SU-DHL-6 (cell line): ENCODE measurements around the gene IL1R1.

Source experiments
- EZH2phosphoT487 ChIP-seq: fragments of 200-600 bp; sonication (generic), shearing (Covaris generic); conservative IDR thresholded peaks from 2 replicates; pipeline ENCODE4 v1.6.1; 2018; ENCODE audit warnings: mild to moderate bottlenecking, antibody characterized with exemption, low read length, moderate library complexity, mixed read lengths
- TF ChIP-seq, protein P1 (sequence below): fragments of 200-600 bp; sonication (generic); IDR thresholded peaks from one replicate; pipeline ENCODE4 v1.5.1; 2017; ENCODE audit warnings: antibody characterized with exemption, mild to moderate bottlenecking, low read length, moderate library complexity; ENCODE audit not compliant: insufficient read depth, poor library complexity, severe bottlenecking

DNA sequence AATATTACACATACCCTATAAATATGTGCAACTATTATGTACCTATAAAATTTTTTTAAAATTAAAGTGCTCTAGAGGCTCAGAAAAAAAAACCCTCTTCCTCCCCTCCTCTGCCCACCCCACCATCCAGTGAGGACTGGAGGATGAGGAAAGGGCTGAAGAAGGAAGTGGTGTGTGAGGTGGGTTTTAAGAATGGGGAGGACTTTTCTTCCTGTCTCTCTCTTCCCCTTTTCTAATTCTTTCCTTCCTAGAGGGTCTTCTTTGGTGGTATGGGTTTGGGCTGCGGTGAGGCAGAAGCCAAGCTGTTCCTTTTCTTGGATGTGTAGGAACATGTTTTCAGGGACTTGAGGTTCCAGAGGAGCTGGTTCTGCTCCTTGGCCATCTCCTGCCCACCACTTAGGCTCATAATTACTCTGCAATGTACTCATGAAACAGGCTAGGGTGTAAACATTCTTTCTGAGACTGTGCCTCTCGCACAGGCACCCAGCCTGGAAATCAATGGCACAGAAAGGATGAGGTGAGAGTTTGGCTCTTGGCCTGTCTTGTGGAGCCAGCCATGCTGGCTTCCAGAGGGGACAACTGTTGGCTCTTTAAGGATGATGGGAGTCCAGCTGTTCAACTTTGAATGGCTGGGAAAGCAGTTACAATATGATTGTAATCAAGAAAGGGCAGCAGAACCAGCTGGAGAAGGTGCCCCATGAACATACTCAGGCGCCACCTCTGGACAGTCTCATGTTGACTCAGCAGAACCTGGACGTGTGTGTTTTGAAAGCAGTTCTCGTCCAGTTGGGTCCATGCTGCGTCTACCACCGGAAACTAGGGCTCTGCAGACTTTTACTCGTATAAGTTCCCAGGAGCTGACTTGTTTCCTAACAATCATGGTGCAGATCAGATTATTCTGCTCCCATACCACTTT is 82.5 kb downstream of the IL1R1 start:
- TF ChIP-seq, protein P1, sequence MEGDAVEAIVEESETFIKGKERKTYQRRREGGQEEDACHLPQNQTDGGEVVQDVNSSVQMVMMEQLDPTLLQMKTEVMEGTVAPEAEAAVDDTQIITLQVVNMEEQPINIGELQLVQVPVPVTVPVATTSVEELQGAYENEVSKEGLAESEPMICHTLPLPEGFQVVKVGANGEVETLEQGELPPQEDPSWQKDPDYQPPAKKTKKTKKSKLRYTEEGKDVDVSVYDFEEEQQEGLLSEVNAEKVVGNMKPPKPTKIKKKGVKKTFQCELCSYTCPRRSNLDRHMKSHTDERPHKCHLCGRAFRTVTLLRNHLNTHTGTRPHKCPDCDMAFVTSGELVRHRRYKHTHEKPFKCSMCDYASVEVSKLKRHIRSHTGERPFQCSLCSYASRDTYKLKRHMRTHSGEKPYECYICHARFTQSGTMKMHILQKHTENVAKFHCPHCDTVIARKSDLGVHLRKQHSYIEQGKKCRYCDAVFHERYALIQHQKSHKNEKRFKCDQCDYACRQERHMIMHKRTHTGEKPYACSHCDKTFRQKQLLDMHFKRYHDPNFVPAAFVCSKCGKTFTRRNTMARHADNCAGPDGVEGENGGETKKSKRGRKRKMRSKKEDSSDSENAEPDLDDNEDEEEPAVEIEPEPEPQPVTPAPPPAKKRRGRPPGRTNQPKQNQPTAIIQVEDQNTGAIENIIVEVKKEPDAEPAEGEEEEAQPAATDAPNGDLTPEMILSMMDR = no peak
- TF ChIP-seq EZH2phosphoT487 = no peak
